Testis (tissue), 2 donors: Measurements from ENCODE around the gene TPRN.

Experiments used
- CTCF ChIP-seq, 3 experiments: fragments of 450-650 bp in 2 of 3; fragments of 200-600 bp in 1 of 3; sonication (generic) in 1 of 3; IDR thresholded peaks; one replicate each; pipeline ENCODE4 v1.5.1; 2016 to 2019; ENCODE audit warnings: antibody characterized with exemption in 3 of 3, mild to moderate bottlenecking in 2 of 3, moderate library complexity in 1 of 3
- POLR2A ChIP-seq: fragments of 450-650 bp; IDR thresholded peaks from one replicate; pipeline ENCODE4 v1.6.1; 2017; ENCODE audit warnings: antibody characterized with exemption, mild to moderate bottlenecking, moderate library complexity

DNA sequence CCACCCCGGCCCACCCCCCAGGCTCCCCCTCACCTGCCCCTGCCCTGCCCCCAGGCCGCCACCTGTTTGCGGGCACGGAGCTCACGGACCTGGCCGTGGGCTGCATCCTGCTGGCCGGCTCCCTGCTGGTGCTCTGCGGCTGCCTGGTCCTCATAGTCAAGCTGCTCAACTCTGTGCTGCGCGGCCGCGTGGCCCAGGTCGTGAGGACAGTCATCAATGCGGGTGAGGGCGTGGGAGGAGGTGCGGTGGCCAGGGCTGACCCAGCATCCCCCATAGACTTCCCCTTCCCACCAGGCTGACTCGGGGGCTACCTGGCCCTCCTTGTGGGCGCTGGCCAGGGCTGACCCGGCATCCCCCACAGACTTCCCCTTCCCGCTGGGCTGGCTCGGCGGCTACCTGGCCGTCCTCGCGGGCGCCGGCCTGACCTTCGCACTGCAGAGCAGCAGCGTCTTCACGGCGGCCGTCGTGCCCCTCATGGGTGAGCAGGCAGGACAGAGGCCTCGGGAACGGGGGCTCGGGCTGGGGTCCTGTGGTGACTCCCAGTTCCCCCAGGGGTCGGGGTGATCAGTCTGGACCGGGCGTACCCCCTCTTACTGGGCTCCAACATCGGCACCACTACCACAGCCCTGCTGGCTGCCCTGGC is 33.6 kb upstream of the TPRN start:
- TF ChIP-seq POLR2A (no peak), CTCF (IDR thresholded peaks at IDR 0.05) (no peak)
